Right lobe of liver (tissue), 4 donors: ENCODE measurements around the gene B3GALNT2.

Experiments
- POLR2A ChIP-seq: fragments of 450-650 bp; IDR thresholded peaks from one replicate; pipeline ENCODE4 v1.6.1; 2017; ENCODE audit warnings: antibody characterized with exemption, mild to moderate bottlenecking
- TF ChIP-seq, protein P1 (sequence below), 4 donors: fragments of 200-600 bp in 3 of 4; fragments of 450-650 bp in 1 of 4; IDR thresholded peaks; one replicate each; pipeline versions ENCODE4 v1.5.1 to v1.8.0; 2016 to 2022; ENCODE audit warnings: antibody characterized with exemption in 4 of 4, mild to moderate bottlenecking in 2 of 4
- donor health status: DM: no; HTN: no; CAD: no.
- donor health status: DM: no; HTN: no; CAD: no.
- donor health status: DM: no; HTN: yes; CAD: no.

DNA sequence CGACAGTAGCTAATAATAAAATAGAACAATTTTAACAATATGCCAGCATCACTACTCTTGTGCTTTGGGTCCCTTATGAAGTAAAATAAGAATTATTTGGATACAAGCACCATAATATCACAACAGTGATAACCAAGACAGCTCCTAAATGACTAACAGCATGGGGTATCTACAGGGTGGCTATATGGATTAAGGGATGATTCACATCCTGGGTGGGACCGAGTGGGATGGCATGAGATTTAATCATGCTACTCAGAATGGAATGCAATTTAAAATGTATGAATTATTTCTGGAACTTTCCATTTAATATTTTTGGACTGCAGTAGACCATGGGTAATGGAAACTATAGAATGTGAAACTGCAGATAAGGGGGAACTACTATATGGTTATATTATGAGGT lies 28.1 kb upstream of the B3GALNT2 start:
- TF ChIP-seq, protein P1, sequence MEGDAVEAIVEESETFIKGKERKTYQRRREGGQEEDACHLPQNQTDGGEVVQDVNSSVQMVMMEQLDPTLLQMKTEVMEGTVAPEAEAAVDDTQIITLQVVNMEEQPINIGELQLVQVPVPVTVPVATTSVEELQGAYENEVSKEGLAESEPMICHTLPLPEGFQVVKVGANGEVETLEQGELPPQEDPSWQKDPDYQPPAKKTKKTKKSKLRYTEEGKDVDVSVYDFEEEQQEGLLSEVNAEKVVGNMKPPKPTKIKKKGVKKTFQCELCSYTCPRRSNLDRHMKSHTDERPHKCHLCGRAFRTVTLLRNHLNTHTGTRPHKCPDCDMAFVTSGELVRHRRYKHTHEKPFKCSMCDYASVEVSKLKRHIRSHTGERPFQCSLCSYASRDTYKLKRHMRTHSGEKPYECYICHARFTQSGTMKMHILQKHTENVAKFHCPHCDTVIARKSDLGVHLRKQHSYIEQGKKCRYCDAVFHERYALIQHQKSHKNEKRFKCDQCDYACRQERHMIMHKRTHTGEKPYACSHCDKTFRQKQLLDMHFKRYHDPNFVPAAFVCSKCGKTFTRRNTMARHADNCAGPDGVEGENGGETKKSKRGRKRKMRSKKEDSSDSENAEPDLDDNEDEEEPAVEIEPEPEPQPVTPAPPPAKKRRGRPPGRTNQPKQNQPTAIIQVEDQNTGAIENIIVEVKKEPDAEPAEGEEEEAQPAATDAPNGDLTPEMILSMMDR (IDR thresholded peaks at IDR 0.05), result no peak
- no peak for TF ChIP-seq POLR2A
